ENCODE measurements around the gene SYNJ1. TPM values are rescaled to one million over a fixed set of nuclear protein-coding genes. Genes with fewer than 3 reads are reported as not detected.

SYNJ1 gene
- total RNA-seq, 1 experiment from 2014 or later, result 7.8 TPM

Other genes with a start within 250 kb of the SYNJ1 start
- 0.16 and 0.40 TPM in 2 replicates for gene TCP10L, start 142.5 kb downstream of the SYNJ1 start, total RNA-seq (2014; rRNA removed; shearing (Covaris generic))
- gene CFAP298, start 115.6 kb downstream of the SYNJ1 start, total RNA-seq (2014; rRNA removed; shearing (Covaris generic)), result 91.8 and 108 TPM in 2 replicates
- gene PAXBP1, start 43.7 kb upstream of the SYNJ1 start, total RNA-seq (2014; rRNA removed; shearing (Covaris generic)), result 20.3 and 21.1 TPM in 2 replicates

All from HT1080 (cell line).